ENCODE results near the gene FAS. TPM values are rescaled to one million over a fixed set of nuclear protein-coding genes. Genes with fewer than 3 reads are reported as not detected.

FAS gene
- 41.4 and 93.3 TPM in 2 replicates for total RNA-seq

DNA sequence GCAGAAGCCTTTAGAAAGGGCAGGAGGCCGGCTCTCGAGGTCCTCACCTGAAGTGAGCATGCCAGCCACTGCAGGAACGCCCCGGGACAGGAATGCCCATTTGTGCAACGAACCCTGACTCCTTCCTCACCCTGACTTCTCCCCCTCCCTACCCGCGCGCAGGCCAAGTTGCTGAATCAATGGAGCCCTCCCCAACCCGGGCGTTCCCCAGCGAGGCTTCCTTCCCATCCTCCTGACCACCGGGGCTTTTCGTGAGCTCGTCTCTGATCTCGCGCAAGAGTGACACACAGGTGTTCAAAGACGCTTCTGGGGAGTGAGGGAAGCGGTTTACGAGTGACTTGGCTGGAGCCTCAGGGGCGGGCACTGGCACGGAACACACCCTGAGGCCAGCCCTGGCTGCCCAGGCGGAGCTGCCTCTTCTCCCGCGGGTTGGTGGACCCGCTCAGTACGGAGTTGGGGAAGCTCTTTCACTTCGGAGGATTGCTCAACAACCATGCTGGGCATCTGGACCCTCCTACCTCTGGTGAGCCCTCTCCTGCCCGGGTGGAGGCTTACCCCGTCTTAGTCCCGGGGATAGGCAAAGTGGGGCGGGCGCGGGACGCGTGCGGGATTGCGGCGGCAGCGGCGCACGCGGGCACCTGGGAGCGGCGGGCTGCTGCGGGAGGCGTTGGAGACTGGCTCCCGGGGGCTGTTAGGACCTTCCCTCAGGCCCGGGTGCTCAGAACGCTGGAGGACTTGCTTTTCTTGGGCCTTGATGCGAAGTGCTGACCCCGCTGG is at the start of gene FAS:
Gene FAS (plus strand): TSS at position 415 of the 777 bp plus-strand sequence. CDS start 79 bp downstream, at position 494.

DNA sequence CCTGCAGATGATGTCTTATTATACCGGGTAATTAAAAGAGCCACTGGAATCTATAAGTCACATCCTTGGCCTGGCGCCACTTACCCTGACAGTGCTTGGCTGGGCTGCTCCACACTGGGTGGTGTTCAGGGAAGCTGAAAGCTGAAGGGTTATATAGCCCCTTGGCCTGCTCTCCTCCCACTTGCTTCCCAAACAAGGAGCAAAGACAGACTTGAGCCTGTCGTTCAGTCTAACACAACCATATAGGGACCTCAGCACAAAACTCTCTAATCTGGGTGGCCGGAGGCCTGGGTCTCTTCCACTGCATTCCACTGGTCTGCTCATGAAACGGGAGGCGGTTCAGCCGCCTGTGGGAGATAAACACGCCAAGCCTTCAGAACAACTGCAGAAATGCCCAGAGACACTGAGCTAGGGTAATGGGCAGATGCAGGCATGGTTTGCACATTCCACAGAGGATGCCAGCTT is 37.9 kb upstream of the FAS start, which contains the start of gene ACTA2:
Gene ACTA2 (minus strand): TSS at position 127 of the 465 bp plus-strand sequence. CDS start 3,843 bp downstream, outside the sequence.

Other genes starting within 250 kb of the FAS start
- 5.8 TPM in 1 of 2 replicates, not detected in the other for gene LIPN, start 230.8 kb upstream of the FAS start, total RNA-seq
- gene LIPM, start 188.1 kb upstream of the FAS start, total RNA-seq = 0.34 TPM in 1 of 2 replicates, not detected in the other
- gene ANKRD22, start 139.0 kb upstream of the FAS start, total RNA-seq = 11.0 and 14.7 TPM in 2 replicates
- gene STAMBPL1, start 110.6 kb upstream of the FAS start, total RNA-seq = 4.0 and 5.1 TPM in 2 replicates
- gene ACTA2, start 38.0 kb upstream of the FAS start, total RNA-seq = 5.8 and 20.6 TPM in 2 replicates
- gene CH25H, start 216.5 kb downstream of the FAS start, total RNA-seq = under 0.01 and 0.21 TPM in 2 replicates